ENCODE results near the gene NOB1. TPM values are rescaled to one million over a fixed set of nuclear protein-coding genes. Genes with fewer than 3 reads are reported as not detected.
A peak's percentile ranks its signal among the peaks of the same experiment; 100 is the strongest.

Gene NOB1
- total and polyA plus RNA-seq, 4 donors = 23.0 to 43.1 (median 32.7) TPM

GRCh38 chr16:69754143-69754468 lies 620 bp downstream of the NOB1 start:
- peaks cover 0 to 4% (median 0%) of the 10 kb centered on the region in 4 donors for H3K9me3 ChIP-seq (ENCODE audit: control insufficient read depth in 4 of 4, insufficient read depth in 3 of 4, low read length in 3 of 4)
- ATAC-seq (ENCODE audit: insufficient read depth, low FRiP score) (no peak), DNase-seq (no peak)
- H3K27me3 ChIP-seq (ENCODE audit: control insufficient read depth in 3 of 3, insufficient read depth in 3 of 3, low read length in 2 of 3) = no peaks in the 10 kb centered on the region
- no peak for TF ChIP-seq CTCF (IDR thresholded peaks at IDR 0.05; ENCODE audit: control extremely low read depth, extremely low read depth)
- peak overlapping the region in 1 of 2 donors; percentile 83 for H3K27ac ChIP-seq (ENCODE audit: low read depth in 1 of 2, low read length in 1 of 2)
- peaks cover 0 to 11% (median 4%) of the 10 kb centered on the region in 5 donors for H3K4me1 ChIP-seq (ENCODE audit: control insufficient read depth in 5 of 5, insufficient read depth in 5 of 5, low read length in 5 of 5)
- H3K36me3 ChIP-seq (ENCODE audit: control insufficient read depth in 4 of 4, insufficient read depth in 4 of 4, low read length in 4 of 4) = peaks cover 3 to 15% (median 5%) of the 10 kb centered on the region in 4 donors
- H3K9ac ChIP-seq (ENCODE audit: insufficient read depth in 1 of 2, low read length in 2 of 2) = peak overlapping the region; percentile 63 to 83
- H3K4me3 ChIP-seq = peak overlapping the region; percentile 92
- 16 to 19% methylated on average over 4 of the region's 4 CpGs for whole genome bisulfite sequencing, 2 donors

GRCh38 chr16:69748694-69749345 lies 5.9 kb downstream of the NOB1 start:
- no peak for TF ChIP-seq CTCF (IDR thresholded peaks at IDR 0.05; ENCODE audit: control extremely low read depth, extremely low read depth)
- Histone ChIP-seq H3K4me1 (ENCODE audit: control insufficient read depth in 5 of 5, insufficient read depth in 5 of 5, low read length in 5 of 5) (peaks cover 0 to 6% (median 4%) of the 10 kb centered on the region in 5 donors), H3K27ac (ENCODE audit: low read depth in 1 of 2, low read length in 1 of 2) (no peak overlapping the region), H3K27me3 (ENCODE audit: control insufficient read depth in 3 of 3, insufficient read depth in 3 of 3, low read length in 2 of 3) (no peaks in the 10 kb centered on the region), H3K9me3 (ENCODE audit: control insufficient read depth in 4 of 4, insufficient read depth in 3 of 4, low read length in 3 of 4) (no peaks in the 10 kb centered on the region), H3K36me3 (ENCODE audit: control insufficient read depth in 4 of 4, insufficient read depth in 4 of 4, low read length in 4 of 4) (peaks cover 20 to 47% (median 38%) of the 10 kb centered on the region in 4 donors), H3K9ac (ENCODE audit: insufficient read depth in 1 of 2, low read length in 2 of 2) (no peak overlapping the region), H3K4me3 (no peak overlapping the region)
- no peak for ATAC-seq (ENCODE audit: insufficient read depth, low FRiP score)
- 89 to 90% methylated on average over 20 of the region's 20 CpGs for WGBS, 2 donors
- DNase-seq = no peak

GRCh38 chr16:69747115-69747514 lies 7.6 kb downstream of the NOB1 start:
- H3K4me1 ChIP-seq (ENCODE audit: control insufficient read depth in 5 of 5, insufficient read depth in 5 of 5, low read length in 5 of 5) = no peaks in the 10 kb centered on the region
- peaks cover 30 to 54% (median 46%) of the 10 kb centered on the region in 4 donors for H3K36me3 ChIP-seq (ENCODE audit: control insufficient read depth in 4 of 4, insufficient read depth in 4 of 4, low read length in 4 of 4)
- no peak overlapping the region for H3K27ac ChIP-seq (ENCODE audit: low read depth in 1 of 2, low read length in 1 of 2)
- no peak for TF ChIP-seq CTCF (IDR thresholded peaks at IDR 0.05; ENCODE audit: control extremely low read depth, extremely low read depth)
- H3K9me3 ChIP-seq (ENCODE audit: control insufficient read depth in 4 of 4, insufficient read depth in 3 of 4, low read length in 3 of 4) = no peaks in the 10 kb centered on the region
- no peak overlapping the region for H3K9ac ChIP-seq (ENCODE audit: insufficient read depth in 1 of 2, low read length in 2 of 2)
- WGBS, 2 donors = 95 to 96% methylated on average over 8 of the region's 8 CpGs
- ATAC-seq (ENCODE audit: insufficient read depth, low FRiP score) (no peak), DNase-seq (no peak)
- no peaks in the 10 kb centered on the region for H3K27me3 ChIP-seq (ENCODE audit: control insufficient read depth in 3 of 3, insufficient read depth in 3 of 3, low read length in 2 of 3)
- H3K4me3 ChIP-seq = no peak overlapping the region

- no peak for TF ChIP-seq CTCF (IDR thresholded peaks at IDR 0.05; ENCODE audit: control extremely low read depth, extremely low read depth)
- Histone ChIP-seq H3K4me3 (no peak overlapping the region), H3K9ac (ENCODE audit: insufficient read depth in 1 of 2, low read length in 2 of 2) (no peak overlapping the region), H3K4me1 (ENCODE audit: control insufficient read depth in 5 of 5, insufficient read depth in 5 of 5, low read length in 5 of 5) (no peaks in the 10 kb centered on the region), H3K36me3 (ENCODE audit: control insufficient read depth in 4 of 4, insufficient read depth in 4 of 4, low read length in 4 of 4) (peaks cover 36 to 60% (median 51%) of the 10 kb centered on the region in 4 donors), H3K9me3 (ENCODE audit: control insufficient read depth in 4 of 4, insufficient read depth in 3 of 4, low read length in 3 of 4) (no peaks in the 10 kb centered on the region), H3K27ac (ENCODE audit: low read depth in 1 of 2, low read length in 1 of 2) (no peak overlapping the region), H3K27me3 (ENCODE audit: control insufficient read depth in 3 of 3, insufficient read depth in 3 of 3, low read length in 2 of 3) (no peaks in the 10 kb centered on the region)
- WGBS, 2 donors = 83 to 94% methylated on average over 10 of the region's 10 CpGs
- ATAC-seq (ENCODE audit: insufficient read depth, low FRiP score) (no peak), DNase-seq (no peak)
These were observed 8.8 kb downstream of the NOB1 start for GRCh38 chr16:69745959-69746358.

Measured in lung (tissue), 12 donors.